T-cell (primary cell): ENCODE measurements around the gene FAT1. TPM values are rescaled to one million over a fixed set of nuclear protein-coding genes. Genes with fewer than 3 reads are reported as not detected.

Experiments
- ATAC-seq, 4 experiments: fragments of 200-7000 bp in 3 of 4; fragments of 150-1000 bp in 1 of 4; cut with Tn5 transposase; replicated peaks in 1 of 4; 1 replicate in 3 of 4; 2 replicates in 1 of 4; pipeline ENCODE4 v1.10.0; 2021; ENCODE audit warnings: moderate library complexity in 3 of 4, mild to moderate bottlenecking in 2 of 4, moderate number of reproducible peaks in 1 of 4
- CTCF ChIA-PET, 2 donors: fragments of 300-600 bp; sonication (Branson Sonifier 250); formaldehyde crosslinking; loops; one replicate each; lab custom pipeline; 2022; ENCODE audit warnings: antibody characterized with exemption in 2 of 2; lab: Charles Lee
- POLR2A ChIA-PET, 2 donors: fragments of 300-600 bp; sonication (Branson Sonifier 250); formaldehyde crosslinking; loops; one replicate each; lab custom pipeline; 2022; ENCODE audit warnings: antibody characterized with exemption in 2 of 2; lab: Charles Lee
- DNase-seq, 35 experiments: peaks; one replicate each; pipeline versions ENCODE4 v3.0.0 to v3.0.0-alpha.2; 2013 to 2023
- H3K27ac ChIP-seq: one replicate; pipeline ENCODE4 v1.5.1; 2013; ENCODE audit warnings: low read length
- H3K27me3 ChIP-seq, 2 experiments: replicated peaks in 1 of 2; 1 replicate in 1 of 2; 2 replicates in 1 of 2; pipeline versions ENCODE4 v1.6.1 to v1.7.0; 2013; ENCODE audit warnings: low read length in 1 of 2, mixed read lengths in 1 of 2; ENCODE audit not compliant: control insufficient read depth in 2 of 2, insufficient read depth in 2 of 2; ENCODE audit errors: extremely low read depth in 1 of 2
- H3K36me3 ChIP-seq, 2 donors: 1 replicate in 1 of 2; 2 replicates in 1 of 2; pipeline versions ENCODE4 v1.6.1 to v1.7.0; 2013; ENCODE audit warnings: low read length in 1 of 2; ENCODE audit not compliant: control insufficient read depth in 2 of 2, insufficient read depth in 1 of 2; ENCODE audit errors: extremely low read depth in 1 of 2
- H3K4me1 ChIP-seq, 2 experiments: 1 replicate in 1 of 2; 2 replicates in 1 of 2; pipeline versions ENCODE4 v1.6.1 to v1.7.0; 2013; ENCODE audit warnings: low read length in 2 of 2, mixed read lengths in 1 of 2; ENCODE audit not compliant: insufficient read depth in 2 of 2, control insufficient read depth in 1 of 2; ENCODE audit errors: extremely low read depth in 1 of 2
- H3K4me3 ChIP-seq, 2 donors: 1 replicate in 1 of 2; 2 replicates in 1 of 2; pipeline versions ENCODE4 v1.5.1 to v1.7.0; 2013; ENCODE audit warnings: mild to moderate bottlenecking in 2 of 2, low read length in 1 of 2, moderate library complexity in 1 of 2; ENCODE audit not compliant: control insufficient read depth in 1 of 2; ENCODE audit errors: extremely low read depth in 1 of 2
- H3K9me3 ChIP-seq: 2 replicates; pipeline ENCODE4 v1.7.0; 2013
- H3K27ac Mint-ChIP-seq, 2 donors: one replicate each; pipeline ENCODE4 v1.8.0; 2020 to 2021; ENCODE audit warnings: mild to moderate bottlenecking in 2 of 2, mixed read lengths in 2 of 2
- H3K27me3 Mint-ChIP-seq, 2 donors: one replicate each; pipeline ENCODE4 v1.8.0; 2021 to 2022; ENCODE audit warnings: mixed read lengths in 2 of 2
- H3K36me3 Mint-ChIP-seq: one replicate; pipeline ENCODE4 v1.8.0; 2021; ENCODE audit warnings: mixed read lengths
- H3K4me1 Mint-ChIP-seq, 3 donors: one replicate each; pipeline ENCODE4 v1.8.0; 2020 to 2022; ENCODE audit warnings: mixed read lengths in 3 of 3, mild to moderate bottlenecking in 1 of 3
- H3K4me3 Mint-ChIP-seq, 3 donors: one replicate each; pipeline ENCODE4 v1.8.0; 2020 to 2022; ENCODE audit warnings: mild to moderate bottlenecking in 3 of 3, mixed read lengths in 3 of 3, moderate library complexity in 3 of 3
- H3K9me3 Mint-ChIP-seq, 3 donors: one replicate each; pipeline ENCODE4 v1.8.0; 2020 to 2022; ENCODE audit warnings: mixed read lengths in 3 of 3
- WGBS: methylation state at CpG from one replicate; pipeline ENCODE4 v1.1.5; 2013; ENCODE audit warnings: missing lambda C conversion rate; ENCODE audit not compliant: insufficient coverage; 5-methylcytosine and 5-hydroxymethylcytosine counted together
- total RNA-seq, 35 experiments: library from RNA in 6 of 35; stranded (reverse) in 6 of 35; fragments of 120-200 nt in 1 of 35; gene quantifications; one replicate each; pipeline versions ENCODE4 v1.2.1 to v1.2.4 and lab custom pipeline; 2013 to 2026

The FAT1 gene
- total RNA-seq, 5 donors from 2014 or later (not counting 1 experiment from before 2014, with no cell fraction given) = 1.0 to 1.5 (median 1.5) TPM; not detected in 2

GRCh38 chr4:186623546-186623945 is 100.1 kb downstream of the FAT1 start:
- Mint-ChIP-seq H3K27ac (no peak overlapping the region), H3K4me3 (no peak overlapping the region), H3K9me3 (peaks cover 0 to 7% (median 7%) of the 10 kb centered on the region in 3 donors), H3K36me3 (no peaks in the 10 kb centered on the region), H3K4me1 (peaks cover 3 to 10% (median 7%) of the 10 kb centered on the region in 3 donors), H3K27me3 (no peaks in the 10 kb centered on the region)
- H3K27ac ChIP-seq = no peak overlapping the region
- peaks cover 0 to 6% of the 10 kb centered on the region in 2 experiments for H3K4me1 ChIP-seq
- H3K9me3 ChIP-seq = no peaks in the 10 kb centered on the region
- ChIA-PET POLR2A (no interaction called here), CTCF (no interaction called here)
- DNase-seq (no peak), ATAC-seq (no peak)
- H3K27me3 ChIP-seq = no peaks in the 10 kb centered on the region
- H3K36me3 ChIP-seq = no peaks in the 10 kb centered on the region
- WGBS = 100% methylated on average over 2 of the region's 5 CpGs
- H3K4me3 ChIP-seq = no peak overlapping the region

GRCh38 chr4:186622788-186623464 is 100.7 kb downstream of the FAT1 start:
- 67% methylated on average over 9 of the region's 9 CpGs for WGBS
- POLR2A ChIA-PET = no interaction called here
- H3K27me3 ChIP-seq = no peaks in the 10 kb centered on the region
- H3K4me3 ChIP-seq = no peak overlapping the region
- no peak overlapping the region for H3K27ac ChIP-seq
- CTCF ChIA-PET = no interaction called here
- Mint-ChIP-seq H3K36me3 (no peaks in the 10 kb centered on the region), H3K27ac (no peak overlapping the region), H3K4me1 (peaks cover under 1 to 6% (median 3%) of the 10 kb centered on the region in 3 donors), H3K4me3 (no peak overlapping the region), H3K9me3 (peaks cover 0 to 7% (median 2%) of the 10 kb centered on the region in 3 donors), H3K27me3 (no peaks in the 10 kb centered on the region)
- H3K4me1 ChIP-seq = peaks cover 0 to 4% of the 10 kb centered on the region in 2 experiments
- H3K9me3 ChIP-seq = no peaks in the 10 kb centered on the region
- DNase-seq (no peak), ATAC-seq (no peak)
- H3K36me3 ChIP-seq = no peaks in the 10 kb centered on the region

- no peaks in the 10 kb centered on the region for H3K27me3 Mint-ChIP-seq
- H3K27ac ChIP-seq = no peak overlapping the region
- ATAC-seq = no peak
These were observed 101.6 kb downstream of the FAT1 start for GRCh38 chr4:186621959-186622553.

GRCh38 chr4:186619088-186619487 is 104.6 kb downstream of the FAT1 start:
- DNase-seq (no peak), ATAC-seq (no peak)
- POLR2A ChIA-PET = no interaction called here
- 85% methylated on average over 4 of the region's 10 CpGs for WGBS
- peaks cover 0 to 16% (median 4%) of the 10 kb centered on the region in 3 donors for H3K9me3 Mint-ChIP-seq
- H3K36me3 Mint-ChIP-seq = no peaks in the 10 kb centered on the region
- Histone ChIP-seq H3K27me3 (no peaks in the 10 kb centered on the region), H3K4me1 (no peaks in the 10 kb centered on the region), H3K36me3 (no peaks in the 10 kb centered on the region), H3K27ac (no peak overlapping the region), H3K4me3 (no peak overlapping the region), H3K9me3 (no peaks in the 10 kb centered on the region)
- H3K27ac Mint-ChIP-seq = no peak overlapping the region
- H3K4me1 Mint-ChIP-seq = no peaks in the 10 kb centered on the region
- H3K4me3 Mint-ChIP-seq = no peak overlapping the region
- CTCF ChIA-PET = no interaction called here
- peaks cover 0 to 8% of the 10 kb centered on the region in 2 donors for H3K27me3 Mint-ChIP-seq

More at GRCh38 chr4:186621959-186622553, 101.6 kb downstream of the FAT1 start:
- WGBS = 95% methylated on average over 4 of the region's 9 CpGs
- H3K4me3 Mint-ChIP-seq = no peak overlapping the region
- H3K4me1 ChIP-seq = no peaks in the 10 kb centered on the region
- ChIA-PET CTCF (no interaction called here), POLR2A (no interaction called here)
- no peaks in the 10 kb centered on the region for H3K27me3 ChIP-seq
- H3K9me3 ChIP-seq = no peaks in the 10 kb centered on the region
- no peak overlapping the region for H3K27ac Mint-ChIP-seq
- H3K4me1 Mint-ChIP-seq = no peaks in the 10 kb centered on the region
- no peaks in the 10 kb centered on the region for H3K36me3 ChIP-seq
- peaks cover 0 to 10% (median 0%) of the 10 kb centered on the region in 3 donors for H3K9me3 Mint-ChIP-seq
- no peaks in the 10 kb centered on the region for H3K36me3 Mint-ChIP-seq
- DNase-seq = no peak
- no peak overlapping the region for H3K4me3 ChIP-seq

- peaks cover 0 to 9% (median 4%) of the 10 kb centered on the region in 3 donors for H3K9me3 Mint-ChIP-seq
- no peak overlapping the region for H3K27ac Mint-ChIP-seq
- no peaks in the 10 kb centered on the region for H3K4me1 Mint-ChIP-seq
- no peak overlapping the region for H3K4me3 ChIP-seq
- H3K27me3 Mint-ChIP-seq = peaks cover 0 to 8% of the 10 kb centered on the region in 2 donors
- H3K27me3 ChIP-seq = no peaks in the 10 kb centered on the region
- 79% methylated on average over 3 of the region's 3 CpGs for WGBS
- H3K9me3 ChIP-seq = no peaks in the 10 kb centered on the region
- CTCF ChIA-PET = no interaction called here
- no peaks in the 10 kb centered on the region for H3K36me3 Mint-ChIP-seq
- ATAC-seq = no peak
- no peaks in the 10 kb centered on the region for H3K36me3 ChIP-seq
- H3K4me3 Mint-ChIP-seq = no peak overlapping the region
- no peak for DNase-seq
- H3K27ac ChIP-seq = no peak overlapping the region
- no peaks in the 10 kb centered on the region for H3K4me1 ChIP-seq
- POLR2A ChIA-PET = no interaction called here
These were observed 105.7 kb downstream of the FAT1 start for GRCh38 chr4:186617921-186618320.

- no peak overlapping the region for H3K27ac ChIP-seq
- Mint-ChIP-seq H3K4me1 (no peaks in the 10 kb centered on the region), H3K4me3 (no peak overlapping the region), H3K27ac (no peak overlapping the region), H3K27me3 (no peaks in the 10 kb centered on the region), H3K36me3 (no peaks in the 10 kb centered on the region), H3K9me3 (peaks cover 0 to 15% (median 9%) of the 10 kb centered on the region in 3 donors)
- no peak overlapping the region for H3K4me3 ChIP-seq
- H3K27me3 ChIP-seq = no peaks in the 10 kb centered on the region
- ChIA-PET CTCF (no interaction called here), POLR2A (no interaction called here)
- 71% methylated on average over 1 of the region's 1 CpG for WGBS
- no peaks in the 10 kb centered on the region for H3K36me3 ChIP-seq
- H3K9me3 ChIP-seq = no peaks in the 10 kb centered on the region
- no peak for ATAC-seq
- DNase-seq = no peak
- no peaks in the 10 kb centered on the region for H3K4me1 ChIP-seq
These were observed 116.2 kb downstream of the FAT1 start for GRCh38 chr4:186607490-186607889.
